ENCODE data around the gene SORBS1.

Gene SORBS1

GRCh38 chr10:95408983-95409873, 151.9 kb downstream of the SORBS1 start:
- DNase-seq (ENCODE audit: low read depth), result no peak

GRCh38 chr10:95408148-95408960, 152.8 kb downstream of the SORBS1 start:
- no peak for DNase-seq (ENCODE audit: low read depth)

GRCh38 chr10:95407546-95407945, 153.6 kb downstream of the SORBS1 start:
- no peak for DNase-seq (ENCODE audit: low read depth)

- DNase-seq (ENCODE audit: low read depth), result no peak
These were observed 154.4 kb downstream of the SORBS1 start for GRCh38 chr10:95406651-95407280.

GRCh38 chr10:95405655-95406054, 155.5 kb downstream of the SORBS1 start:
- DNase-seq (ENCODE audit: low read depth), result no peak

- no peak for DNase-seq (ENCODE audit: low read depth)
These were observed 156.3 kb downstream of the SORBS1 start for GRCh38 chr10:95404864-95405263.

GRCh38 chr10:95404462-95404858, 156.7 kb downstream of the SORBS1 start:
- DNase-seq (ENCODE audit: low read depth), result no peak

GRCh38 chr10:95403700-95404461, 157.3 kb downstream of the SORBS1 start:
- DNase-seq (ENCODE audit: low read depth), result no peak

- DNase-seq (ENCODE audit: low read depth), result no peak
These were observed 159.3 kb downstream of the SORBS1 start for GRCh38 chr10:95401704-95402469.

- DNase-seq (ENCODE audit: low read depth), result no peak
These were observed 160.4 kb downstream of the SORBS1 start for GRCh38 chr10:95400787-95401186.

- DNase-seq (ENCODE audit: low read depth), result no peak
These were observed 162.0 kb downstream of the SORBS1 start for GRCh38 chr10:95399183-95399582.

- no peak for DNase-seq (ENCODE audit: low read depth)
These were observed 163.4 kb downstream of the SORBS1 start for GRCh38 chr10:95397747-95398146.

GRCh38 chr10:95395947-95396449, 165.2 kb downstream of the SORBS1 start:
- no peak for DNase-seq (ENCODE audit: low read depth)

- DNase-seq (ENCODE audit: low read depth), result no peak
These were observed 166.8 kb downstream of the SORBS1 start for GRCh38 chr10:95394161-95394880.

GRCh38 chr10:95392681-95393164, 168.4 kb downstream of the SORBS1 start:
- no peak for DNase-seq (ENCODE audit: low read depth)

- no peak for DNase-seq (ENCODE audit: low read depth)
These were observed 169.0 kb downstream of the SORBS1 start for GRCh38 chr10:95392217-95392584.

- DNase-seq (ENCODE audit: low read depth), result peak; percentile 6
These were observed 169.5 kb downstream of the SORBS1 start for GRCh38 chr10:95391581-95392216.

- no peak for DNase-seq (ENCODE audit: low read depth)
These were observed 170.0 kb downstream of the SORBS1 start for GRCh38 chr10:95391164-95391563.

- no peak for DNase-seq (ENCODE audit: low read depth)
These were observed 171.2 kb downstream of the SORBS1 start for GRCh38 chr10:95389982-95390381.

GRCh38 chr10:95389176-95389575, 172.0 kb downstream of the SORBS1 start:
- DNase-seq (ENCODE audit: low read depth), result no peak
